GM12892 (cell line): ENCODE data around the gene AKAIN1.

Experiments
- POLR2A ChIP-seq: IDR thresholded peaks from 2 replicates; pipeline ENCODE4 v1.6.1; 2011; ENCODE audit warnings: low read depth, low read length, control low read depth
- POLR2AphosphoS5 ChIP-seq: IDR thresholded peaks from 2 replicates; pipeline ENCODE4 v1.6.1; 2011; ENCODE audit warnings: low read depth, low read length, control low read depth
- TAF1 ChIP-seq: IDR thresholded peaks from 2 replicates; pipeline ENCODE4 v1.6.1; 2011; ENCODE audit warnings: low read depth, mild to moderate bottlenecking, control low read depth, low read length, borderline replicate concordance

DNA sequence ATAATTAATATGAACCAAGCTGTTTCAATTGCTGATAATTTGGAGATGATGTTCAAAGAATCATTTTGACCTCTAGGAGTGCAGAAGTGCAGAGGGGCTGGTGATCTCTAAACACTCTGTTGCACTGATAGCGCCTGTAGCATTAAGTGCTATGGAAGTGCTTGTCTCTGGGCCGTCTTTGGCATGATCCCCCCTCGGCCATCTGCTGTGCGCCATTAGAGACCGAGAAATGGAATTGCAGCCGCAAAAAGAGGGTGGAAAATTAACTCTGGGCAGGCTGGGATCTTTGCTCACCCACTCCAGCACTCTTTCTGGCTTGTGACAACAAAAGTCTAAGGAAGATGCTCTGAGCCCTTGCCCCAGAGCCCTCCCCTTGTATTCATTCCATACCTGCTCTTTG is 23.4 kb downstream of the AKAIN1 start:
- TF ChIP-seq POLR2A (no peak), TAF1 (no peak), POLR2AphosphoS5 (no peak)
